A673 (cell line): ENCODE results near the gene NAV2. TPM values are rescaled to one million over a fixed set of nuclear protein-coding genes. Genes with fewer than 3 reads are reported as not detected.

Experiments used
- BruUV-seq: library from RNA; stranded (reverse); fragments of 400-500 nt; replicated peaks from 2 replicates; lab custom pipeline; 2021; lab: Mats Ljungman, UMichigan
- CTCF ChIA-PET: fragments of 300-600 bp; sonication (Branson Sonifier 250); formaldehyde crosslinking; loops from one replicate; lab custom pipeline; 2022; ENCODE audit warnings: antibody characterized with exemption; lab: Charles Lee
- POLR2A ChIA-PET: fragments of 300-600 bp; sonication (Branson Sonifier 250); formaldehyde crosslinking; loops from one replicate; lab custom pipeline; 2022; ENCODE audit warnings: antibody characterized with exemption; ENCODE audit not compliant: low non-redundant PET; lab: Charles Lee
- DNase-seq: peaks from one replicate; pipeline ENCODE4 v3.0.0-alpha.2; 2015; ENCODE audit warnings: low spot score
- H3K27ac ChIP-seq: fragments of 200-600 bp; sonication (generic); 2 replicates; pipeline ENCODE4 v1.5.1; 2016; ENCODE audit warnings: mixed run types, low read depth, mild to moderate bottlenecking, mixed read lengths, antibody characterized with exemption, low read length; ENCODE audit not compliant: poor library complexity, severe bottlenecking
- H3K27me3 ChIP-seq: fragments of 200-600 bp; sonication (generic); replicated peaks from 2 replicates; pipeline ENCODE4 v1.6.1; 2017; ENCODE audit warnings: mixed run types, low read depth, mild to moderate bottlenecking, mixed read lengths, antibody characterized with exemption, low read length; ENCODE audit not compliant: insufficient read depth, poor library complexity
- H3K36me3 ChIP-seq: fragments of 200-600 bp; sonication (generic); 2 replicates; pipeline ENCODE4 v1.6.1; 2016; ENCODE audit warnings: mixed run types, mild to moderate bottlenecking, mixed read lengths, antibody characterized with exemption, low read length; ENCODE audit not compliant: insufficient read depth, poor library complexity, severe bottlenecking
- H3K4me1 ChIP-seq: fragments of 200-600 bp; sonication (generic); 2 replicates; pipeline ENCODE4 v1.6.1; 2017; ENCODE audit warnings: mixed run types, mild to moderate bottlenecking, mixed read lengths, antibody characterized with exemption, low read length; ENCODE audit not compliant: insufficient read depth, poor library complexity, severe bottlenecking
- H3K4me3 ChIP-seq: fragments of 200-600 bp; sonication (generic); 2 replicates; pipeline ENCODE4 v1.5.1; 2016; ENCODE audit warnings: low read depth, mixed run types, mild to moderate bottlenecking, mixed read lengths, low read length; ENCODE audit not compliant: poor library complexity, severe bottlenecking
- H3K9me3 ChIP-seq: fragments of 200-600 bp; sonication (generic); 2 replicates; pipeline ENCODE4 v1.6.1; 2016; ENCODE audit warnings: mixed run types, low read depth, mild to moderate bottlenecking, mixed read lengths, antibody characterized with exemption, low read length; ENCODE audit not compliant: poor library complexity, severe bottlenecking
- CTCF ChIP-seq: fragments of 300-800, 200-600 bp; sonication (generic); conservative IDR thresholded peaks from 2 replicates; pipeline ENCODE4 v1.5.1; 2017; ENCODE audit warnings: low read depth, mild to moderate bottlenecking, antibody characterized with exemption, low read length, moderate library complexity, mixed read lengths
- EZH2 ChIP-seq: fragments of 200-600 bp; sonication (generic); IDR thresholded peaks from 2 replicates; pipeline ENCODE4 v1.6.1; 2017; ENCODE audit warnings: borderline replicate concordance, low read depth, mild to moderate bottlenecking, mixed read lengths, antibody characterized with exemption, low read length; ENCODE audit not compliant: poor library complexity, severe bottlenecking
- intact Hi-C: fragments of 100-400 bp; cut with micrococcal nuclease; formaldehyde crosslinking; loops from one replicate; pipeline ENCODE4 v1.10.0; 2022; ENCODE audit not compliant: unreplicated experiment
- total RNA-seq: library from RNA; stranded (reverse); gene quantifications from 2 replicates; pipeline ENCODE4 v1.2.3, GENCODE V29; 2021

Gene NAV2
- total RNA-seq, 1 experiment from 2014 or later = not detected

DNA sequence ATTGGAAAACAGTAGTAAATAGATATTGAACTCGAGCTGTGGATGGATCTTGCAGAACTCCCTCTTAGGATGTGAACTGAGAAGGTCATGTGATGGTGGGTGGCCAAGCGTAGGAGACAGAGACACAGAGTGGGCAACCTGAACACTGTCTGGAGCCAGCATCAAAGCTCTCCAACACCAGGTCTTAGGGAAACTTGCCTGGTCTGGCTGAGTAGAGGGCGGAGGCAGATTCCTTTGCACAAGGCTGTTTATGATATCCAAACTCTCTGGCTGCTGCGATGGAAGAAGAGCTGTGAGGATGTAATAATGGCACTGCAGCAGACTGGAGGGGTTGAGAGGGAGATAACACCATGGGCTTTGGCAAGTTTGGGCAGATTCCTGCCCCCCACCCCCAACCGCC is 10.1 kb downstream of the NAV2 start:
- ChIA-PET CTCF (no interaction called here), POLR2A (no interaction called here)
- H3K27ac ChIP-seq = no peak overlapping the region
- DNase-seq = no peak
- H3K9me3 ChIP-seq = no peaks in the 10 kb centered on the region
- no peaks in the 10 kb centered on the region for H3K36me3 ChIP-seq
- intact Hi-C loops = no loop called here
- H3K4me1 ChIP-seq = no peaks in the 10 kb centered on the region
- TF ChIP-seq CTCF (no peak), EZH2 (no peak)
- no TSS peak for BruUV-seq
- H3K4me3 ChIP-seq = no peak overlapping the region
- no peaks in the 10 kb centered on the region for H3K27me3 ChIP-seq

DNA sequence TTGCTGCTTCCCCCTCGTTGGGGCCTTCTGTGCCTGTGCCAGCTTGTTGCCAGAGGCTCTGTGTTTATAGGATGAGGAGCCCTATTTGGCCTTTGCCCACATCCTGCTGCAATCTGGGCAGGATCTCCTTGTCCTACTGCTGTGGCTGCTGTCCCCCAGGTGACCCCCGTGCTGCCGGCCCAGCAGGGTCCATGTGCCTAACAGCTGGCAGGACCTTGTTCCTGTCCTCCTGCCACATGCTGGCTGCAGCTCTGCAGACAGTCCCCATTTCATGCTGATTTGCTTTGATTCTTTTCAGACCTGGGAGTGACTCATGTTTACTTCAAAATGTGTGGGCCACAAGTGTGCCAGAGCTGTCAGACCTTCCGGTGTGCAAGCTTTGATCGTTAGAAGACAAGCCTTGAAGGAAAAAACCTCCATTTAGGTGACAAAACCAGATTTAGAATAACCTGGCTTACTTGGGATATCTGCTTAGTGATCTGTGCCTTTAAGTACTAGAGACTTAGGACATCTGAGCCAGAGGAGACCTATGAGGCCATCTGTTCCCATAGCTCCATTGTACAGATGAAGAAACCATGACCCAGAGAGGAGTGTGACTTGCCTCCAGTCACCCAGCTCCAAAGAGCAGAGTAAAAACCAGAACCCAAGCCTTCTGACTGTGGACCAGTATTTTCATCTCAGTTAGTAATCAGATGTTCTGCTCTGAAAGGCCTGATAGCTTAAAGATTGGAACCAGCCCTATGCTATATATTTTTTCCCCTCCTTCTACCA is 11.1 kb downstream of the NAV2 start:
- no TSS peak for BruUV-seq
- Histone ChIP-seq H3K27me3 (no peaks in the 10 kb centered on the region), H3K4me3 (no peak overlapping the region), H3K27ac (no peak overlapping the region), H3K4me1 (no peaks in the 10 kb centered on the region), H3K9me3 (no peaks in the 10 kb centered on the region), H3K36me3 (no peaks in the 10 kb centered on the region)
- DNase-seq = no peak
- intact Hi-C loops = no loop called here
- ChIA-PET CTCF (no interaction called here), POLR2A (no interaction called here)
- TF ChIP-seq EZH2 (no peak), CTCF (no peak)

- no peaks in the 10 kb centered on the region for H3K9me3 ChIP-seq
- ChIA-PET CTCF (no interaction called here), POLR2A (no interaction called here)
- H3K4me1 ChIP-seq = no peaks in the 10 kb centered on the region
- no peak for TF ChIP-seq EZH2
- TF ChIP-seq CTCF = no peak
- no TSS peak for BruUV-seq
- no peaks in the 10 kb centered on the region for H3K27me3 ChIP-seq
- no peak overlapping the region for H3K27ac ChIP-seq
- no peak overlapping the region for H3K4me3 ChIP-seq
- intact Hi-C loops = no loop called here
- H3K36me3 ChIP-seq = no peaks in the 10 kb centered on the region
- no peak for DNase-seq
These were observed 12.1 kb downstream of the NAV2 start for GRCh38 chr11:19724765-19725164.
